ENCODE results near the gene PTGR2. TPM values are rescaled to one million over a fixed set of nuclear protein-coding genes. Genes with fewer than 3 reads are reported as not detected.
"Not testable (repeated sequence)": the region's sequence is repeated elsewhere in the genome, so short reads cannot be mapped to it uniquely, and the experiment has no call there.

The PTGR2 gene
- 4.4 and 6.5 TPM in 2 replicates for total RNA-seq (2014; rRNA removed; shearing (Covaris generic); ENCODE audit: low replicate concordance)

DNA sequence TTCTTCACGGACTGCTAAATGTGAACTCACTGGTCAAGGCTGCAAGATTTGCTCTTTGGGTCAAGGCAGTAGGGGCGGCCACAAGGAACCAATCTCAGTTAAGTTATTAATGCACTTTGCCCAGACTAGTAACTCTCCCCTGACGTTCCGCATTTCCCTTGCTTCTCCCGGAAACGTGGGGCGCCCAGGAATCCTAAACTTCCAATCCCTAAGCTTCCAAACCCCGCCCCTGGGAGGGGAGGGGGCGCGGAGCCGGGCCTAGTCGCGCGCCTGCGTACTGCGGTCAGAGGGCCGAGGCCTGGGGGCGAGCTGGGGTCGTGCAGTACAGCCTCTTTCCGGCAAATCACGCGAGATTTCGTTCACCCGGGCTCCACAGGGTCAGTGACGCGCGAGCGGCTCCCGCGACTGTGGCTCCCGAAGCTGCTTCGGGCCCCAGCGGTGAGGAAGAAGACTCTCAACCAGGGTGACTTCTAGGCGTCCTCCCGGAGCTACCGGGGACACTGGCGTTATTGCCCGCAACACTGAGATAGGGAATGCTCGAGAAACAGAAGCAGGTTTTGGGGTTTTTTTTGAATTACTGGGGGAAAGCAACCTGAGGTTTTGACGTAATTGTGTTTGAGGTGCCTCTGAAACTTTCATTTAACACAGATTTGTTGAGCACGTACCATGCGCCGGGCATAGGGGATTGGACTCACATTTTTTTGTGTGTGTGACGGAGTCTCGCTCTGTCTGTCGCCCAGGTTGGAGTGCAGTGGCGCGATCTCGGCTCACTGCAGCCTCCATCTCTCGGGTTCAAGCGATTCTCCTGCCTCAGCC is at the start of gene PTGR2:
Gene PTGR2 (plus strand): TSS at position 265 of the 816 bp plus-strand sequence. CDS start 7,032 bp downstream, outside the sequence.
- peak; percentile 97 for DNase-seq (ENCODE audit: low read depth)

DNA sequence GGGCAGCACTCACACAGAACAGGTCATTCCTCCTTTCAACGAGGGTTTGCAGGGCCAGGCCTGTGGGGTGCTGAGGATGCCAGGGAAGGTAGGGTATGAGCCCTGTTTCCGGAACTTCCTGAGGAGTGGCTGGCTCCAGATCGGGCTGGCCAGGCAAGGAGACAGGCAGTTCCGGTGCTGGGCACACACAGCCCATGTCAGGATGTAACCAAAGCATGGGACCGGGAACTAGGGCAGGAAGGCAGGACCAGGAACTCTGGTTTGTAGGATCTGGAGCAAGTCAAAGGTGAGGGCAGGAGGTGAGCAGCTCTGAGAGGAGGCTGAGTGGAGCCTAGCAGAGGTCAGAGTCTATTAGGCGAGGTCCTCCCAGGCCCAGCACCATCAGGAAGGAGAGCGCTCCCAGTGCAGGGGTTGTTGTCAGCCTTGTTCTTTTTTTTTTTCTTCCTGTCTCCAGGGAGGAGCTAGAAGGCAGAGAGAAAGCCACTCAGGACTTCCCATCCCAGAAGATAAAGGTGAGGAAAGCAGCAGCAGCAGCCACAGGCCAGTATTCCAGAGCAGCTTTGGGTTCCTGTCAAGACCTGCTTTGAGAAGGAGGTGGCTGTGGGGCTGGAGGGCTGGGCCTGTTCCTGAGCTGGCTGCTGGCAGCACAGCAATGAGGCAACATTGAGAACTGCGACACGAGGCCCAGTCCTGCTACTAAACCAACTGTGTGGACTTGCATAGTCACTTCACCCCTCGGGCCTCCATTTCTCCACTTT is 49.0 kb upstream of the PTGR2 start:
- in situ Hi-C loops (cut with HindIII; ENCODE audit: low pct_unique_long_range_greater_than_20kb, low sequenced_read_pairs), result no loop called here
- DNase-seq (ENCODE audit: low read depth), result no peak

More for the DNA sequence above, at the start of gene PTGR2:
- in situ Hi-C loops (cut with HindIII; ENCODE audit: low pct_unique_long_range_greater_than_20kb, low sequenced_read_pairs), result no loop called here

DNA sequence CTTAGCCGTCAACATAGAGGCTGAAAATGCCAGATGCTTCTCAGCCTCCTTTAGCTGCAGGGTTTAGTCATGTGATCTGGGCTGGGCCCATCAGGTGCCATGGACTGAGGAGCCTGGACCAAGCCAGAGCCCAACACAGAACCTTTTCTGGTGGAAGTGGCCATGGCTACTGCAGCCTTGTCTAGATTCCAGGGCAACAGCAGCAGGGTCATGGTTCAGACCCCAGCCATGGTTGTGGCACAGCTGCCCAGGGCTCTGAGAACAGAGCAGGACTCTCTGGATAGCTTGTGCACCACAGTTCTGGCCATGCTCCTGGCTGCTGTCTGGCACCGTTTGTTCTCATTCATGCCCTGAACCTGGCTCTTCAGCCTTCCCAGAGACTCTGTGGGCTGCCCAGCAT is 47.0 kb upstream of the PTGR2 start:
- in situ Hi-C loops (cut with HindIII; ENCODE audit: low pct_unique_long_range_greater_than_20kb, low sequenced_read_pairs), result no loop called here
- no peak for DNase-seq (ENCODE audit: low read depth)

GRCh38 chr14:73807457-73807856 is 44.2 kb upstream of the PTGR2 start:
- no peak for DNase-seq (ENCODE audit: low read depth)
- in situ Hi-C loops (cut with HindIII; ENCODE audit: low pct_unique_long_range_greater_than_20kb, low sequenced_read_pairs), result no loop called here

GRCh38 chr14:73809391-73809790 is 42.2 kb upstream of the PTGR2 start:
- DNase-seq (ENCODE audit: low read depth), result no peak
- in situ Hi-C loops (cut with HindIII; ENCODE audit: low pct_unique_long_range_greater_than_20kb, low sequenced_read_pairs), result no loop called here

DNA sequence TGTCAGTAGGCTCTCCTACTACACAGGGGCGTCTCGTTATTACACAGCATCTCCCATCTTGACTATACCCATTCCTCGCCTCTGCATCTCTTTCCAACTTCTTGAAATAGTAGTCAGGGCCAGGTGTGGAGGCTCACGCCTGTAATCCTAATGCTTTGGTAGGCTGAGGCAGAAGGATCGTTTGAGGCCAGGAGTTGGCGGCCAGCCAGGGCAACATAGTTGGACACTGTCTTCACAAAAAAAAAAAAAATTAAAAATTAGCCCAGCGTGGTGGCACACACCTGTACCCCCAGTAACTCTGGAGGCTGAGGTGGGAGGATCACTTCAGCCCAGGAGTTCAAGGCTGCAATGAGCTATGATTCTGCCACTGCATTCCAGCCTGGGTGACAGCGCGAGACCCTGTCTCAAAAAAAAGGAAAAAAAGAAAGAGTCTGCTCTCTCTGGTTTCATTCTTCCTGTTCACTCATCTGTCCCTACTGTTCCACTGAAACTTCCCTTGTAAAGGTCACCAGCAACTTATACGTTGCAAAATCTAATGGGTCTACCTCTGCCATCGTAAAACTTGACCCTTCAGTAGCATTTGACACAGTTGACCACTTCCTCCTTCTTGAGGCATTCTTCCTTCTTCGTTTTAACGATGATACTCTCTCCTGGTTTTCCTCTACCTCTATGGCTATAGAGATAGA is 41.0 kb upstream of the PTGR2 start:
- no peak for DNase-seq (ENCODE audit: low read depth)
- in situ Hi-C loops (cut with HindIII; ENCODE audit: low pct_unique_long_range_greater_than_20kb, low sequenced_read_pairs), result no loop called here

GRCh38 chr14:73811164-73811503 is 40.5 kb upstream of the PTGR2 start:
- no peak for DNase-seq (ENCODE audit: low read depth)
- in situ Hi-C loops (cut with HindIII; ENCODE audit: low pct_unique_long_range_greater_than_20kb, low sequenced_read_pairs), result no loop called here

DNA sequence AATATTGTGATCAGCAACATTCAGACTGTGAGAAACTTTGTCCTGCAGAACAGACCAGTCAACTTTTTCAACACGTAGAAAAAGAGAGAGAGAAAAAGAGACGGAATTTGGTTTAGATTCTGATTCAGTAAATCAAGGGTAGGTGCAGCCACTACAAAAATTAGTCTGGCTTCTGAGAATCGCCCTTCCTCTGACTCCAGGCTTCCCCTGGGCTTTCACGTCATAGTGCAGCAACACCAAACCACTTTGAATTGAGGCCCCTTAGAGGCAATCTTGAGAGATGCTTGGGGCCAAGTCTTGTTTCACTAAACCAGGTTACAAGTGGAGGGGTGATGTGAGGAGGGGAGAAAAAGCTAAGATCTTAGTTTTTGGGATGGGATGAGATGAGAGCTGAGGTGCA is 37.5 kb upstream of the PTGR2 start:
- in situ Hi-C loops (cut with HindIII; ENCODE audit: low pct_unique_long_range_greater_than_20kb, low sequenced_read_pairs), result no loop called here
- DNase-seq (ENCODE audit: low read depth), result no peak

DNA sequence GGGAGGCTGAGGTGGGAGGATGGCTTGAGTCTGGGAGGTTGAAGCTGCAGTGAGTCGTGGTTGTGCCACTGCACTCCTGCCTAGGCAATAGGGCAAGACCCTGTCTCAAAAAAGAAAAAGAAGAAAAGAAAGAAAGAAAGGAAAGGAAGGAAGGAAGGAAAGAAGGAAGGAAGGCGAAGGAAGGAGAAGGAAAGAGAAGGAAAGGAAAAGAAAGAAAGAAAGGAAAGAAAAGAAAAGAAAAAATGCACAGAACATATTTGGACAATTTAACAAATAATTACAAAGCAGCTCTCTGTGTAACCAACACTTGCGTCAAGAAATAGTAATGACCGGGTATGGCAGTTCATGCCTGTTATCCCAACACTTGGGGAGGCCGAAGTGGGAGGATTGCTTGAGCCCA is 35.8 kb upstream of the PTGR2 start:
- in situ Hi-C loops (cut with HindIII; ENCODE audit: low pct_unique_long_range_greater_than_20kb, low sequenced_read_pairs), result no loop called here
- DNase-seq (ENCODE audit: low read depth), result no peak

DNA sequence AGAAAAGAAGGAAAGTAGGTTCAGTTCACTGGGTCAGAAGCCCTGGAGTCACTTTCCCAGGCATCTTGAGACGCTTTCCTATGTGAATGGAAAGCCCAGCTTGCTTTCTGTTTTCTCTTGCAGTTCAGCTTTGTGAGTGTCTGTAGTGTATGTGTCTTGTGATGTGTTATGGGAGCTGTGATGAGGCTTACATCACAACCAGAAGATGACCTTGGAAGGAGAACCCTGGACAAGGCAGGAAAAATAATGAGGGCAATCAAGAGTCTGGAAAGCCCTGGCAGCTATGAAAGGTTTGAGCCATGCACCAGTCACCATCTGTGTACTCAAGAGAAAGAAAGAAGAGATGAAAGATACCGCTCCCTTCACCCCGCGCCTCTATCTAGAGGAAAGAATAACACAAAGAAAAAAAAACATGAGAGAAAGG is 35.2 kb upstream of the PTGR2 start:
- DNase-seq (ENCODE audit: low read depth), result no peak
- in situ Hi-C loops (cut with HindIII; ENCODE audit: low pct_unique_long_range_greater_than_20kb, low sequenced_read_pairs), result no loop called here

DNA sequence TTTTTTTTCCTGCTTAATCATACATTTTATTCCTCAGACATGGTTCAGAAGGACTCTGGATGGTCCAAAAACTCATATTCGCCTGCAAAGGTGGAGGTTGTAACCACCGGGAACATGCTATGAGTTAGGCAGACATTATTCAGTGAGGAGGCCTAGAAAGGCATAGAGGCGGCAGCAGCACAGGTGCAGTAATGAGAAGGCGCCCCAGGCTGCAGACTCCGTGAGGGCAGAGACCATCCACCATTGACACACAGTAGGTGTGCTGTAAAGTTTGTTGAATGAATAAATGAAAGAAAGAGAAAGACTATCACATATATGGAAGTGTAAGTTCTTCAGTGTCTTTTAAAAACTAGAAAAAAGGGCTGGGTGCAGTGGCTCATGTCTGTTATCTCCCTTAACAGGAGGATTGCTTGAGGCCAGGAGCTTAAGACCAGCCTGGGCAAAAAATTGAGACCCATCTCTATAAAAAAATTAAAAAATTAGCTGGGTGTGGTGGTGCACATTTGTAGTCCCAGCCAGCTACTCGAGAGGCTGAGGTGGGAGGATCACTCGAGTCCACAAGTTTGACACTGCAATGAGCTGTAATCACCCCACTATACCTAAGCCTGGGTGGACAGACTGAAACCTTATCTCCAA is 34.5 kb upstream of the PTGR2 start:
- in situ Hi-C loops (cut with HindIII; ENCODE audit: low pct_unique_long_range_greater_than_20kb, low sequenced_read_pairs), result no loop called here
- DNase-seq (ENCODE audit: low read depth), result no peak

DNA sequence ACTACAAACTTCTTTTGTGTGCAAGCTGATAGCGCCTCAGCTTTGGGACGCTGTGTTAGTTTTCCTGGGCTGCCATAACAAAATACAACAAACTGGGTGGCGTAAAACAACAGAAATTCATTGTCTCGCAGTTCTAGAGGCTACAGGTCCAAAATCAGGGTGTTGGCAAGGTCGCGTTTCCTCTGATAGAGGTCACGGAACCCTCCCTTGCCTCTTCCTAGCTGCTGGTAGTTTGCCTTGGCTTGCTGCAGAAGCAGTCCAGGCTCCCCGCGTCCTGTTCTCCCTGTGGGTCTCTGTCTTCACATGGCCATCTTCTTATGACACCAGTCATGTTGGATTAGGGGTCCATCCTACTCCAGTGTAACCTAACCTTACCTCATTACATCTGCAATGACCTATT is 32.8 kb upstream of the PTGR2 start:
- in situ Hi-C loops (cut with HindIII; ENCODE audit: low pct_unique_long_range_greater_than_20kb, low sequenced_read_pairs), result no loop called here
- no peak for DNase-seq (ENCODE audit: low read depth)

GRCh38 chr14:73820631-73821030 is 31.0 kb upstream of the PTGR2 start:
- DNase-seq (ENCODE audit: low read depth), result no peak
- in situ Hi-C loops (cut with HindIII; ENCODE audit: low pct_unique_long_range_greater_than_20kb, low sequenced_read_pairs), result no loop called here

GRCh38 chr14:73823339-73823885 is 28.2 kb upstream of the PTGR2 start:
- in situ Hi-C loops (cut with HindIII; ENCODE audit: low pct_unique_long_range_greater_than_20kb, low sequenced_read_pairs), result no loop called here
- no peak for DNase-seq (ENCODE audit: low read depth)

GRCh38 chr14:73824127-73824526 is 27.5 kb upstream of the PTGR2 start:
- in situ Hi-C loops (cut with HindIII; ENCODE audit: low pct_unique_long_range_greater_than_20kb, low sequenced_read_pairs), result no loop called here
- no peak for DNase-seq (ENCODE audit: low read depth)

DNA sequence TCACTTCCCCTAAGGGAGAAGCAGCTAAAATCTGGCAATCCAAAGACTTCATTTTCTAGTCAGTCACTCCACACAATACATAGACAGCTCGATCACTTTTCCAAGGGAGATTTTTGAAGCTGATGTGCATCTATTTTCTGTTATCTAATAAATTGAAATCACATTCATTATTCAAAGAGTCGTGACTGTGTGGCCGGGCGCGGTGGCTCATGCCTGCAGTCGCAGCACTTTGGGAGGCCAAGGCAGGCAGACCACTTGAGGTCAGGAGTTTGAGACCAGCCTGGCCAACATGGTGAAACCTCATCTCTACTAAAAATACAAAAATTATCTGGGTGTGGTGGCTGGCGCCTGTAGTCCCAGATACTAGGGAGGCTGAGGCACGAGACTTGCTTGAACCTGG is 27.1 kb upstream of the PTGR2 start:
- in situ Hi-C loops (cut with HindIII; ENCODE audit: low pct_unique_long_range_greater_than_20kb, low sequenced_read_pairs), result no loop called here
- no peak for DNase-seq (ENCODE audit: low read depth)

DNA sequence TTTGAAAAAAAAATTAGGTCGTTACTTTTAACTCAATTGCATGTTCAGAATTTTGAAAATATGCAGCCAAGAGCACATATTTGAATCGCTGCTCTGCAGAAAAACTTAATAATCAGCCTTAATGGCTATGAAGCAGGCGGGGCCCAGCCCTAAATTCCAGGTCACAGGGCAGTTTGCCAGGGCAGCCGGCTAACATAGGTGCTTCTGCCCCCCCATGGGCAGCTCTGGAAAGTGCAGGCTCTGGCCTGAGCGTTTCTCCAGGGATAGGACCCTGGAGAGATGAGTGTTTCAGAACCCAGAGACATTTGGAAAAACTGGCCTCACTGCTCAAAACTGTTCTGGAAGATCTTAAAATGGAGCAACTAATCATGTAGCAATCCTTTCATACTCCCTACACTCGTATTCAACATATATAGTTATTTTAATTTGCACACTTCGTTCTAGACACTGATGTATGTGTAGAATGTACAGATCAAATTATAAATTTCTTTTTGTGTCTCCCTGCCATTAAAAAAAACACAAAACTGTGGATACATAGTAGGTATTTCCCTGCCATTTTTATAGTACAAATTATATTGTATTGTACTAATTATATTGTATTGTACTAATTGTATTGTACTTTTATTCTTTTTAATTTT is 26.0 kb upstream of the PTGR2 start:
- in situ Hi-C loops (cut with HindIII; ENCODE audit: low pct_unique_long_range_greater_than_20kb, low sequenced_read_pairs), result no loop called here
- peak; percentile 63 for DNase-seq (ENCODE audit: low read depth)

DNA sequence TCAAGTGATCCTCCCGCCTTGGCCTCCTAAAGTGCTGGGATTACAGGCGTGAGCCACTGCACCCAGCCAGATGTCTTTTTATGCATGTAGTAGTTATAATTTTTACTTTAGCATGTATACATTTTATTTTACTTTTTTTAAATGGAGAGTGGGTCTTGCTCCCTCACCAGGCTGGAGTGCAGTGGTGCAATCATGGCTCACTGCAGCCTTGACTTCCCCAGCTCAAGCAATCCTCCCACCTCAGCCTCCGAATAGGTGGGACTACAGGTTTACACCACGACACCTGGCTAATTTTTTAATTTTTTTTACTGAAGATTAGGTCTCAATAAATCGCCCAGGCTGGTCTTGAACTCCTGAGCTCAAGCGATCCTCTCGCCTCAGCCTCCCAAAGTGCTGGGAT is 24.4 kb upstream of the PTGR2 start:
- in situ Hi-C loops (cut with HindIII; ENCODE audit: low pct_unique_long_range_greater_than_20kb, low sequenced_read_pairs), result not testable (repeated sequence)

More for the DNA sequence above, 24.4 kb upstream of the PTGR2 start:
- not testable (repeated sequence) for DNase-seq (ENCODE audit: low read depth)
